K562 (cell line): Measurements from ENCODE around the gene ZNF180. TPM values are rescaled to one million over a fixed set of nuclear protein-coding genes. Genes with fewer than 3 reads are reported as not detected.

ENCODE experiments used
- EHMT2 ChIP-seq: fragments of 450-650 bp; IDR thresholded peaks from 2 replicates; pipeline ENCODE4 v1.6.1; 2018; ENCODE audit warnings: antibody characterized with exemption
- ETS1 ChIP-seq: conservative IDR thresholded peaks from 2 replicates; pipeline ENCODE4 v1.6.1; 2011; ENCODE audit warnings: low read depth, mild to moderate bottlenecking, low read length; ENCODE audit not compliant: control insufficient read depth
- FOXA3 ChIP-seq, 2 experiments: fragments of 450-650 bp in 1 of 2; sonication (generic) in 1 of 2; formaldehyde crosslinking; IDR thresholded peaks in 1 of 2; conservative IDR thresholded peaks in 1 of 2; 2 replicates each; pipeline versions ENCODE4 v1.4.0 to v1.8.0; 2020 to 2022; ENCODE audit warnings: mild to moderate bottlenecking in 2 of 2, missing genetic modification reagents in 1 of 2
- GTF2B ChIP-seq: IDR thresholded peaks from 2 replicates; pipeline ENCODE4 v1.6.1; 2011; ENCODE audit not compliant: insufficient read length; ENCODE audit errors: extremely low read depth
- HDAC8 ChIP-seq: fragments of 450-650 bp; IDR thresholded peaks from 2 replicates; pipeline ENCODE4 v1.6.1; 2016; ENCODE audit warnings: mild to moderate bottlenecking, missing genetic modification characterization, moderate library complexity, missing compliant biosample characterization
- HES1 ChIP-seq: fragments of 450-650 bp; IDR thresholded peaks from 2 replicates; pipeline ENCODE4 v1.6.1; 2016; ENCODE audit warnings: low read depth, mild to moderate bottlenecking, moderate library complexity
- HINFP ChIP-seq: fragments of 450-650 bp; conservative IDR thresholded peaks from 2 replicates; pipeline ENCODE4 v1.6.1; 2016; ENCODE audit warnings: missing genetic modification characterization, low read depth, mild to moderate bottlenecking, control low read depth, missing compliant biosample characterization
- MBD1 ChIP-seq: fragments of 250-450 bp; sonication (Bioruptor Pico); IDR thresholded peaks from 2 replicates; pipeline ENCODE4 v1.8.0; 2022; ENCODE audit warnings: inconsistent platforms
- NR3C1 ChIP-seq: sonication (generic); formaldehyde crosslinking; IDR thresholded peaks from 2 replicates; pipeline ENCODE4 v1.8.1; 2022; ENCODE audit warnings: missing genetic modification reagents
- PBX2 ChIP-seq, 2 experiments: IDR thresholded peaks in 1 of 2; conservative IDR thresholded peaks in 1 of 2; 2 replicates each; pipeline ENCODE4 v1.6.1; 2016; ENCODE audit warnings: low read depth in 2 of 2, mild to moderate bottlenecking in 1 of 2, missing compliant biosample characterization in 1 of 2, missing genetic modification characterization in 1 of 2, moderate library complexity in 1 of 2
- PHF20 ChIP-seq: fragments of 450-650 bp; IDR thresholded peaks from 2 replicates; pipeline ENCODE4 v1.6.1; 2018; ENCODE audit not compliant: partially characterized antibody
- PURB ChIP-seq: sonication (generic); formaldehyde crosslinking; IDR thresholded peaks from 2 replicates; pipeline ENCODE4 v1.9.0; 2021; ENCODE audit warnings: low read depth, mild to moderate bottlenecking, missing genetic modification reagents
- STAT5A ChIP-seq: IDR thresholded peaks from 2 replicates; pipeline ENCODE4 v1.6.1; 2012; ENCODE audit warnings: low read length, inconsistent platforms, borderline replicate concordance
- TAF1 ChIP-seq: IDR thresholded peaks from 2 replicates; pipeline ENCODE4 v1.6.1; 2011; ENCODE audit warnings: mild to moderate bottlenecking, low read length, moderate library complexity; ENCODE audit not compliant: insufficient read depth, control insufficient read depth, severe bottlenecking; ENCODE audit errors: extremely low read depth
- ZNF174 ChIP-seq: fragments of 250-450 bp; sonication (Bioruptor Pico); IDR thresholded peaks from 2 replicates; pipeline ENCODE4 v1.4.0; 2020; ENCODE audit warnings: mild to moderate bottlenecking
- ZNF224 ChIP-seq: sonication (generic); formaldehyde crosslinking; IDR thresholded peaks from 2 replicates; pipeline ENCODE4 v1.8.0; 2022; ENCODE audit warnings: mild to moderate bottlenecking, missing genetic modification reagents
- polyA plus RNA-seq, 8 experiments: library from polyadenylated mRNA; depleted of rRNA in 4 of 8; stranded (reverse) in 5 of 8; unstranded in 3 of 8; fragments of >200 nt; fragmentation: Nextera tagmentation in 2 of 8; fragmentation: Illumina TruSeq in 1 of 8; extraction: Ambion mirVana in 2 of 8; extraction: Trizol in 1 of 8; gene quantifications; 2 replicates each; pipeline versions ENCODE4 v1.2.1 to v1.2.3, GENCODE V29; 2011 to 2014; ENCODE audit warnings: inconsistent platforms in 1 of 8, missing spikeins in 1 of 8
- total RNA-seq, 7 experiments: library from RNA; depleted of rRNA in 6 of 7; stranded (reverse); fragments of >200 nt in 6 of 7; fragmentation: Illumina TruSeq in 2 of 7; extraction: Trizol in 2 of 7; gene quantifications; 2 replicates each; pipeline versions ENCODE4 v1.2.1 to v1.2.3, GENCODE V29; 2011 to 2021; ENCODE audit warnings: low replicate concordance in 1 of 7

The ZNF180 gene
- total and polyA plus RNA-seq, 9 of the 15 experiments (the other 6 are each of a cell fraction or from before 2014, with no cell fraction given): 1.8 to 8.7 (median 5.9) TPM

- TF ChIP-seq PBX2 (CRISPR knock-in tag; IDR thresholded peaks at IDR 0.05; ENCODE audit: low read depth): no peak
- no peak for TF ChIP-seq PBX2 (tag; conservative IDR thresholded peaks at IDR 0.05; ENCODE audit: low read depth)
- no peak; the same call in 1 of the 2 replicates for TF ChIP-seq STAT5A
- TF ChIP-seq FOXA3 (CRISPR knock-in tag; conservative IDR thresholded peaks at IDR 0.05 in 1 of 2, IDR thresholded peaks at IDR 0.05 in 1 of 2): no peak; a peak in 1 of 4 replicates
- no peak for TF ChIP-seq HES1
- no peak for TF ChIP-seq EHMT2
- no peak for TF ChIP-seq PURB
- TF ChIP-seq GTF2B: no peak
- no peak for TF ChIP-seq ZNF224 (CRISPR knock-in tag)
- TF ChIP-seq PHF20: peak; percentile 92
- TF ChIP-seq MBD1 (CRISPR knock-in tag): no peak
- no peak for TF ChIP-seq ZNF174 (CRISPR knock-in tag)
- TF ChIP-seq NR3C1 (CRISPR knock-in tag): no peak
- peak; percentile 28; the same call in 1 of the 2 replicates for TF ChIP-seq HDAC8 (tag)
- peak; percentile 90 for TF ChIP-seq HINFP (tag)
- TF ChIP-seq TAF1: peak; percentile 72
- peak; percentile 83 for TF ChIP-seq ETS1
Measured at GRCh38 chr19:44499962-44500949, at the start of gene ZNF180 (continued).
